OCI-LY7 (cell line): Measurements from ENCODE around the gene UBE2L6. TPM values are rescaled to one million over a fixed set of nuclear protein-coding genes. Genes with fewer than 3 reads are reported as not detected.
A peak's percentile ranks its signal among the peaks of the same experiment; 100 is the strongest.

Experiments
- BruUV-seq: library from RNA; stranded (reverse); fragments of 400-500 nt; replicated peaks from 2 replicates; lab custom pipeline; 2021; lab: Mats Ljungman, UMichigan
- CTCF ChIA-PET: fragments of 300-600 bp; sonication (Branson Sonifier 250); formaldehyde crosslinking; loops from one replicate; lab custom pipeline; 2022; ENCODE audit warnings: antibody characterized with exemption; ENCODE audit not compliant: unreplicated experiment; lab: Charles Lee
- POLR2A ChIA-PET: fragments of 300-600 bp; sonication (Branson Sonifier 250); formaldehyde crosslinking; loops from one replicate; lab custom pipeline; 2022; ENCODE audit warnings: antibody characterized with exemption; lab: Charles Lee
- DNase-seq: peaks from one replicate; pipeline ENCODE4 v3.0.0-alpha.2; 2015; ENCODE audit warnings: low spot score
- H2AFZ ChIP-seq: fragments of 200-600 bp; sonication (generic), shearing (Covaris generic); 2 replicates; pipeline ENCODE4 v1.6.1; 2014; ENCODE audit warnings: mild to moderate bottlenecking, antibody characterized with exemption, low read length, moderate library complexity
- H3K27ac ChIP-seq: fragments of 200-600 bp; sonication (generic); 2 replicates; pipeline ENCODE4 v1.5.1; 2014; ENCODE audit warnings: mixed run types, low read depth, mild to moderate bottlenecking, moderate library complexity, low read length, inconsistent platforms; ENCODE audit not compliant: poor library complexity, severe bottlenecking
- H3K36me3 ChIP-seq: fragments of 200-600 bp; sonication (generic); 2 replicates; pipeline ENCODE4 v1.6.1; 2014; ENCODE audit warnings: mild to moderate bottlenecking, antibody characterized with exemption, low read length, moderate library complexity, mixed read lengths; ENCODE audit not compliant: insufficient read depth
- H3K4me1 ChIP-seq: fragments of 200-600 bp; sonication (generic); 2 replicates; pipeline ENCODE4 v1.5.1; 2014; ENCODE audit warnings: mild to moderate bottlenecking, low read length; ENCODE audit not compliant: insufficient read depth, poor library complexity, severe bottlenecking
- H3K4me2 ChIP-seq: fragments of 200-600 bp; sonication (generic); 2 replicates; pipeline ENCODE4 v1.6.1; 2014; ENCODE audit warnings: mild to moderate bottlenecking, low read length
- H3K4me3 ChIP-seq: fragments of 200-600 bp; sonication (generic); 2 replicates; pipeline ENCODE4 v1.5.1; 2014; ENCODE audit warnings: mild to moderate bottlenecking, low read depth, low read length; ENCODE audit not compliant: poor library complexity, severe bottlenecking
- H3K79me2 ChIP-seq: fragments of 200-600 bp; sonication (generic); 2 replicates; pipeline ENCODE4 v1.6.1; 2016; ENCODE audit warnings: low read depth, mild to moderate bottlenecking, low read length, moderate library complexity, mixed read lengths; ENCODE audit not compliant: insufficient read depth
- H3K9me2 ChIP-seq: fragments of 200-600 bp; sonication (generic); 2 replicates; pipeline ENCODE4 v1.6.1; 2016; ENCODE audit warnings: mild to moderate bottlenecking, low read length, mixed read lengths; ENCODE audit not compliant: insufficient read depth
- H3K9me3 ChIP-seq: fragments of 200-600 bp; sonication (generic); 2 replicates; pipeline ENCODE4 v1.6.1; 2014; ENCODE audit warnings: mild to moderate bottlenecking, mixed run types, low read length, mixed read lengths
- H4K20me1 ChIP-seq: fragments of 200-600 bp; sonication (generic); 2 replicates; pipeline ENCODE4 v1.6.1; 2014; ENCODE audit warnings: mild to moderate bottlenecking, antibody characterized with exemption, low read length, moderate library complexity, mixed read lengths; ENCODE audit not compliant: insufficient read depth
- CTCF ChIP-seq: fragments of 200-600 bp; sonication (generic); conservative IDR thresholded peaks from 2 replicates; pipeline ENCODE4 v1.5.1; 2014; ENCODE audit warnings: mild to moderate bottlenecking, antibody characterized with exemption, low read length, moderate library complexity, mixed read lengths
- EZH2phosphoT487 ChIP-seq: fragments of 200-600 bp; sonication (generic); IDR thresholded peaks from 2 replicates; pipeline ENCODE4 v1.6.1; 2018; ENCODE audit warnings: low read depth, borderline replicate concordance, mild to moderate bottlenecking, mixed run types, antibody characterized with exemption, low read length, moderate library complexity, mixed read lengths
- intact Hi-C: fragments of 100-400 bp; cut with micrococcal nuclease; formaldehyde crosslinking; loops from one replicate; pipeline ENCODE4 v1.10.0; 2022; ENCODE audit not compliant: unreplicated experiment
- total RNA-seq, 2 experiments: library from RNA; depleted of rRNA in 1 of 2; stranded (reverse); fragments of >200 nt in 1 of 2; shearing (Covaris generic) in 1 of 2; gene quantifications; 2 replicates each; pipeline ENCODE4 v1.2.3, GENCODE V29; 2014 to 2022

The UBE2L6 gene
- total RNA-seq, 2 experiments from 2014 or later = 51.7 to 68.9 TPM

DNA sequence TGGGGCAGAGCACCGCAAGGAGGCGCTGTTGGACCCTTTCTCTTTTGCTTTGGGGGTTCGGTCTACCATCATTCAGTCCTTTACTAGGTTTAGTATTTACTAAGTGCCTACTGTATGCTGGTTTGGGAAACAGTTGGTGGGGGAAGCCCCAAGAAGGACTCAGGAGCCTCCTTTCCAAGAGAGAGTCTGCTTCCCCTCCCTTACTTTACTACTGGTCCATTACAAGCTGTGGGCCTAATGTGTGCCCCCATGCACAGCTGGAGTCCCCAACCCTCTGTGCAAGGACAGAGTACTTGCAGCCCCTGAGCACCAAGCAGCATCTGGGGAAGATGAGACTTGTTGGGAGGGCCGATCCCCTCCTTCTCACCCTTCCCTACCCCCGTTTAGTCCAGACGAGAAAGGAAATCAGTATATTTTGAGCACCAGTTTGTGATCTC lies 876 bp upstream of the UBE2L6 start:
- no peaks in the 10 kb centered on the region for H3K9me3 ChIP-seq
- peaks cover 18% of the 10 kb centered on the region for H3K4me1 ChIP-seq
- no peaks in the 10 kb centered on the region for H3K36me3 ChIP-seq
- H4K20me1 ChIP-seq = no peaks in the 10 kb centered on the region
- H2AFZ ChIP-seq = peak overlapping the region; percentile 92
- CTCF ChIA-PET = interaction anchor here (0.5 to 2.2 kb wide), 6 partner anchors 11 to 232 kb away, joined by 3 to 19 read pairs (median 6); no protein-coding TSS in a partner anchor
- H3K27ac ChIP-seq = peak overlapping the region; percentile 79
- TF ChIP-seq CTCF (no peak; the same call in none of the 2 replicates), EZH2phosphoT487 (no peak)
- H3K4me3 ChIP-seq = peak overlapping the region; percentile 81
- no peaks in the 10 kb centered on the region for H3K9me2 ChIP-seq
- BruUV-seq = no TSS peak
- intact Hi-C loops = loop anchor here (1.0 to 5.0 kb wide), 4 partner anchors 73 to 954 kb away; no protein-coding TSS in a partner anchor
- peak overlapping the region; percentile 96 for H3K4me2 ChIP-seq
- DNase-seq = no peak
- POLR2A ChIA-PET = interaction anchor here (0.9 to 1.7 kb wide), 2 partner anchors 56 to 73 kb away, joined by 3 to 12 read pairs; no protein-coding TSS in a partner anchor
- peaks cover 16% of the 10 kb centered on the region; the same call in 1 of the 2 replicates for H3K79me2 ChIP-seq

DNA sequence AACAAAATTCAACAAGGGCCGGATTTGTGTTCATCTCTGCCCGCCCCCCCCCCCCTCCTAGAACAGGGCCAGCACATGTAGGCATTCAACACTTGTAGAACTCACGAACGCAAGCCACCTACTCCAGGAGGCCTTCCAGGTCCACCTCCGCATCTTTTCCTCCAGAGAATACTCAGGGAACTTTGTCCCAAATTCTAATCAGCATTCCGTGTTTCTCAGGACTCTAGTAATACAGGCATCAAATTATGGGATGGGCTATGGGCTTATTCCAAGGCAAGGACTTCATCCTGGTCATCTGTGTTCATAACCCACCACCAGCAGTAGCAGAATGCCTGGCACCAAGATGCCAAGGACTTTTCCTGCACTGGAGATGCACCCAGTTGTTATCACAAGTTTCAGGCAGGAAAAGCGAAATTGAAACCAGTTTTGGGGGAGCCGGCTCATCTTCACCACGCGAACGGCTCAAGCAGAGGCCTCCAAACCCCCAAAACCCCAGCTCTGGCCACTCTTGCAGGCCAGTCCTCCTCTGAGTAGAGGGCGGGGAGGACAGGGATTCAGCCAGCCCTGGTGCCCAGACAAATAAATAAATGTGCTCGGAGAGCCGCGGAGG lies 462 bp downstream of the UBE2L6 start:
- TF ChIP-seq EZH2phosphoT487 = no peak
- TF ChIP-seq CTCF = no peak
- BruUV-seq = no TSS peak
- DNase-seq = peak; percentile 29
- no peaks in the 10 kb centered on the region for H3K9me2 ChIP-seq
- POLR2A ChIA-PET = interaction anchor here (0.6 to 1.7 kb wide), 4 partner anchors 30 to 233 kb away, joined by 3 to 12 read pairs (median 3); partner anchors contain the start of gene SMTNL1
- peaks cover 18% of the 10 kb centered on the region for H3K4me1 ChIP-seq
- peak overlapping the region; percentile 82 for H2AFZ ChIP-seq
- H3K4me3 ChIP-seq = peak overlapping the region; percentile 81
- H3K36me3 ChIP-seq = no peaks in the 10 kb centered on the region
- no peaks in the 10 kb centered on the region for H4K20me1 ChIP-seq
- CTCF ChIA-PET = interaction anchor here (0.6 to 2.2 kb wide), 4 partner anchors 29 to 234 kb away, joined by 3 to 19 read pairs (median 5); no protein-coding TSS in a partner anchor
- peaks cover 16% of the 10 kb centered on the region; the same call in 1 of the 2 replicates for H3K79me2 ChIP-seq
- peak overlapping the region; percentile 51 for H3K27ac ChIP-seq
- peak overlapping the region; percentile 96 for H3K4me2 ChIP-seq
- intact Hi-C loops = loop anchor here (2.0 to 5.0 kb wide), 3 partner anchors 36 to 955 kb away; partner anchors contain the start of gene TIMM10
- H3K9me3 ChIP-seq = no peaks in the 10 kb centered on the region
